Motor neuron (in vitro differentiated cells): Measurements from ENCODE around the gene SLC25A19. TPM values are rescaled to one million over a fixed set of nuclear protein-coding genes. Genes with fewer than 3 reads are reported as not detected.
A peak's percentile ranks its signal among the peaks of the same experiment; 100 is the strongest.

Experiments
- ATAC-seq, 8 experiments: fragments of 200-7000 bp; cut with Tn5 transposase; replicated peaks in 6 of 8; 2 replicates each; pipeline ENCODE4 v1.8.0; 2021; ENCODE audit warnings: mild to moderate bottlenecking in 8 of 8, moderate library complexity in 8 of 8
- H3K27ac ChIP-seq, 2 donors: fragments of 250-450 bp; sonication (Bioruptor Pico); 2 replicates each; pipeline ENCODE4 v1.9.0; 2021; ENCODE audit warnings: antibody characterized with exemption in 2 of 2, mild to moderate bottlenecking in 2 of 2, moderate library complexity in 1 of 2
- H3K4me1 ChIP-seq, 2 donors: fragments of 250-450 bp; sonication (Bioruptor Pico); replicated peaks in 1 of 2; 2 replicates each; pipeline ENCODE4 v1.6.1; 2021; ENCODE audit warnings: antibody characterized with exemption in 2 of 2, mild to moderate bottlenecking in 2 of 2, moderate library complexity in 1 of 2
- H3K4me3 ChIP-seq, 5 donors: fragments of 250-450 bp; sonication (Bioruptor Pico); 2 replicates each; pipeline ENCODE4 v1.9.0; 2021; ENCODE audit warnings: antibody characterized with exemption in 5 of 5, mild to moderate bottlenecking in 5 of 5, moderate library complexity in 4 of 5
- WGBS, 10 experiments: fragments of 450-650 bp; shearing (Covaris generic); methylation state at CpG; one replicate each; pipeline ENCODE4 v1.0.0; 2022; 5-methylcytosine and 5-hydroxymethylcytosine counted together
- in situ Hi-C, 9 experiments: fragments of 400-800 bp; cut with MboI; loops; one replicate each; pipeline ENCODE4 v1.15.0; 2021; ENCODE audit warnings: low sequenced_read_pairs in 9 of 9, low pct_unique_long_range_greater_than_20kb in 2 of 9; ENCODE audit not compliant: unreplicated experiment in 9 of 9
- total RNA-seq, 8 experiments: library from RNA; unstranded; fragments of 300-600 nt; gene quantifications; 2 replicates each; pipeline versions ENCODE4 v1.2.3 to v1.2.4, GENCODE V29; 2022

SLC25A19 gene
- total RNA-seq, 8 experiments from 2014 or later: 3.7 to 17.9 (median 5.9) TPM

DNA sequence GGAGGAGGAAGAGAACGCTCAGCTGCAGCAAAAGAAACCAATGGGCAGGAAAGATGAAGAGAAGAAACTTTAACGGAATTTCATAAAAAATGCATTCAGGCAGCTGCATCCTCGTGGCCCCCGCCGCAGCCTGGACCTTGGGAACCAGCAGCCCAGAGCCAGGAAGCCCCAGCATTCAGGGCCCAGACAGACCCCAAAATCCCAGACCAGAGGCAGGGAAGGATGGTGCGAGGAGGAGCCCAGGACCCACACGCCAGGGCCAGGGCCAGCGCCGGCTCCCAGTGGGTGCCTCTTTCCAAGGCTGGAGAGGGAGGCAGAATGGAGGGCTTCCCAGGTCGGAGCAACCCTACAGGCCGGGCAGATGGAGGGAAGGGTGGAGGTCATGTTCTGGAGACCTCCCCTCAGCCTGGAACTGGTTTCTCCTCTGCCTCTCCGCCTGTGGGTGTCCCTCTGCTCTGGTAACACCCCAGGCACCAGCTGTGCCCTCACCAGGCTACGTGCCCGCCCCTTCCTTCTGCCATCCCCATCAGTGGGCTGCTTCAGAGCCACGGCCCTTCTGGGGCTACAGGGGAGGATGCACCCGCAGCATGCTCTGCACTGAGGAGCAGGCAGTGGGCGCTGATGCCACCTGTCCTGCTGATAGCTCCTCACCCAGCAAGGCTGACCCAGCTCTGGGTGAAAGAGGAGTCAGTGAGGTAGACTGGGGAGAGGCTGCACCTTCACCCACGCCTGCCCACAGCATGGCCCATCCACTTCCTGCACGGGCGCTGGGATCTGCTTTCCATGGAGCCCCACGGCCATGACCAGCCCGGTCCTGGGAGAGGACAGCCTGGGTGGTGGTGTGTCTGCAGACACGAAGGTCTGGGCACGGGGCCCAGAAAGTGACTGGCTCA is 17.0 kb downstream of the SLC25A19 start:
- ATAC-seq: no peak
- in situ Hi-C loops: no loop called here
- no peak overlapping the region for H3K27ac ChIP-seq
- H3K4me1 ChIP-seq: peaks cover 11 to 14% of the 10 kb centered on the region in 2 donors
- peak overlapping the region; percentile 62 to 90 (median 76) for H3K4me3 ChIP-seq
- WGBS, 10 experiments: 0 to 100% (median 67%) methylated on average over 1 to 7 of the region's 24 CpGs; no CpG with 5 or more reads in 1 of the 10 experiments

DNA sequence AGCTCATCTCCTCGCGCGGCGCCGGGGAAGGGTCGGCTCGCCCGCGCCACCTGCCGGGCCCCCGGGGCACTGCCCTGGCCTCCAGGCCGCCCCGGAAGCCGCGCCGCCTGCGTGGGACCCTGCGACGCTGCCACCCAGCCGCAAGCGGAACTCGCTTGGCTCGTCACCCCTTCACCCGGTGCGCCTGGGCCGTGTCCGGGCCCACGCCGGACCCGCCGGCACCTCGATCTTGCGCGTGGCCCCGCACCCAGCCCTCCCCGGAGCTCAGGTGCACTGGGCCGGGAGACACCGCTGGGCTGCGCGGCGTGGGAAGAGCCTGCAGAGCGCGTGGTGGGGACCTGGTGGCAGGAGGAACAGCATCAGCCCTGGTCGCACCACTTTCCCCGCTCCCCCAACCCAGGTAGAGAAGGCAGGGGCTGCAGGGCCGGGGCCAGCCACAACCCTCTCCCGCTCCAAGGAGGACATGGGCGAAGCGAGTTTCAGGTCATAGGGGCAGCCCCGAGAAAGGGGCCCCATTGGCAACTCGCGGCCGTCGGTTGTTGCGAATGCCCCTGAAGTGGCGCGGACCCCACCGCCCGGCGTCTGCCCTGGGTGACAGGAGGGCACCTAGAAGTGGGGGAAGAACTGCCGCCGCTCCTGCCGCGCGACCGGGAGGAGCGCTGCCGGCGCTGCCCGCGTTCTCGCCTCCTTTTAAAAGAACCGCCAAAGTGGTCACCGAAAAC is 17.8 kb downstream of the SLC25A19 start:
- Histone ChIP-seq H3K4me1 (peaks cover 11 to 14% of the 10 kb centered on the region in 2 donors), H3K4me3 (peak overlapping the region; percentile 62 to 90 (median 76)), H3K27ac (peak overlapping the region; percentile 30 to 45)
- 0 to 7% (median 2%) methylated on average over 1 to 8 of the region's 74 CpGs; no CpG with 5 or more reads in 5 of the 10 experiments for WGBS, 10 experiments
- in situ Hi-C loops: no loop called here
- peak; percentile 73 to 87 (median 80) for ATAC-seq

DNA sequence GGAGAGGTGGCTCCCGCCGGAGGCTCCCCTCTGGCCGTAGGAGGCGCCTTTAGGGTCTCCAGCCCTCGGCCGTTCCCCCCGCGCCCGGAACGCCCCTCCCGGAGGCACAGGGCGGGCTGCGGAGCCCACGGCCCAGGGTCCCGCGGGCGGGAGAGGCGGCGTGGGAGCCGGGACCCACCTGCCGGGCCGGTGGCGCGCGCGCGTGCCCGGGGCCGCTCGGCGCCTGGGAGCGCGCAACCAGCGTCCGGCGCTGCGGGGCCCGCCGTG is 18.3 kb downstream of the SLC25A19 start, which contains the start of gene MIF4GD:
Gene MIF4GD, minus strand, starts transcription at position 266 of the 267 bp plus-strand sequence. CDS start 1,036 bp downstream, outside the sequence.
- Histone ChIP-seq H3K4me1 (peaks cover 11 to 14% of the 10 kb centered on the region in 2 donors), H3K4me3 (peak within 1 kb of the TSS; percentile 62 to 90 (median 76)), H3K27ac (peak within 1 kb of the TSS; percentile 67 to 71)
- no peak for ATAC-seq
- in situ Hi-C loops: no loop called here
- WGBS, 10 experiments: 0% methylated on average over 3 of the region's 39 CpGs; no CpG with 5 or more reads in 9 of the 10 experiments

DNA sequence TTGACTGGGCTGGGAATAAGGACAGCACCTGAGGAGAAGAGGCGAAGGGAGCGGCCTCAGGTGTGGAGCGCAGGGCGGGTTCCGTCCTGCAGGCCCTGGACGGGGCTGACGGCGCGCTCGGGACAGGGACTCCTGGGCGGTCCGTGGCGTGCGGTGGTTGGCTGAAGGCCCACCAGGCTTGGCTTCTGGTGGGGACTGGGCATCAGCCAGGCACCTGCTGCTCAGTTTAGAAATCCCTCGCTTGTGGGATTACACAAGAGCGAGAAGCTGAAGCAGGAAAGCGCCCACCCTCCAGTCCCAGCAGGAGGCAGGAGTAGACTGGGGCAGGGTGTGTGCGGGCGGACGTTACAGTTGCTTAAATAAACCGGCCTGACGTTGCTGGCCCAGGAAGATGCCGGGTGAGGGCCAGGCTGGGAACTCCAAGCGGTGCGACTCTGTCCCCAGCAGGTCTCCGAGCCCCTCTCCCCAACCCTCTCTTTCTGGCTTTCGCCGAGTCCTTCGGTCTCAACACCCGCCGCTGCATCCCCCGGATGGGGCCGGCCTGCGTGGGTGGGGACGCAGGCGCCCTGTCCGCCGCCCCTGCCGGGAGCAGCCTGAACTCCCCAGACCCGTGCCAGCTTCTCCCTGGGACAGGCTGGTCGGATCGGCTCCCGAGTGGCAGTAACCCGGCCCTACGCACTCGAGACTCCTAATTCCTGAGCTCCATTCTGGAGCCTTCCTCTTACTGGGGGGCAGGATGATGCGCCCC is 18.8 kb downstream of the SLC25A19 start:
- H3K4me3 ChIP-seq: peak overlapping the region; percentile 62 to 90 (median 76)
- peaks cover 11 to 14% of the 10 kb centered on the region in 2 donors for H3K4me1 ChIP-seq
- 0 to 4% (median 0%) methylated on average over 1 to 19 of the region's 47 CpGs; no CpG with 5 or more reads in 4 of the 10 experiments for WGBS, 10 experiments
- peak overlapping the region; percentile 67 to 71 for H3K27ac ChIP-seq
- peak; percentile 49 to 78 (median 61) for ATAC-seq
- in situ Hi-C loops: no loop called here

DNA sequence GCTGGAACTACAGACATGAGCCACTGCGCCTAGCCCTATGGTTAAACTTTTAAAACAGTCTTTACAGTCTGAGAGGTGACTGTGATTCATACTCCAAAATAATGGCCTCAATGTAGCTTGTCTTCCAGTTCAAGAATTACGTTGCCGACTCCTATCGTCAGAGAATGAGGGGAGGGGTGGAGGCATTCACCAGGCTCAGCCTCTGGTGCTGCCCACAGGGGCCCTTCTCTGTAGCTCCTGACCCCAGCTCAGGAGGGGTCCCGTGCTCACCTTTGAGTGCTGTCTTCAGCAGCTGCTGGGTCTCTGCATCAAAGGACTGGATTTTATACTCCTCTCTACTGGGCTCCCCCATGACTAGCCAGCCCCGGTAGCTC is 19.4 kb downstream of the SLC25A19 start:
- Histone ChIP-seq H3K27ac (peak overlapping the region; percentile 67 to 71), H3K4me1 (peaks cover 11 to 14% of the 10 kb centered on the region in 2 donors), H3K4me3 (peak overlapping the region; percentile 62 to 90 (median 76))
- ATAC-seq: no peak
- in situ Hi-C loops: no loop called here
- 0 to 100% (median 35%) methylated on average over 1 to 5 of the region's 6 CpGs; no CpG with 5 or more reads in 2 of the 10 experiments for WGBS, 10 experiments

DNA sequence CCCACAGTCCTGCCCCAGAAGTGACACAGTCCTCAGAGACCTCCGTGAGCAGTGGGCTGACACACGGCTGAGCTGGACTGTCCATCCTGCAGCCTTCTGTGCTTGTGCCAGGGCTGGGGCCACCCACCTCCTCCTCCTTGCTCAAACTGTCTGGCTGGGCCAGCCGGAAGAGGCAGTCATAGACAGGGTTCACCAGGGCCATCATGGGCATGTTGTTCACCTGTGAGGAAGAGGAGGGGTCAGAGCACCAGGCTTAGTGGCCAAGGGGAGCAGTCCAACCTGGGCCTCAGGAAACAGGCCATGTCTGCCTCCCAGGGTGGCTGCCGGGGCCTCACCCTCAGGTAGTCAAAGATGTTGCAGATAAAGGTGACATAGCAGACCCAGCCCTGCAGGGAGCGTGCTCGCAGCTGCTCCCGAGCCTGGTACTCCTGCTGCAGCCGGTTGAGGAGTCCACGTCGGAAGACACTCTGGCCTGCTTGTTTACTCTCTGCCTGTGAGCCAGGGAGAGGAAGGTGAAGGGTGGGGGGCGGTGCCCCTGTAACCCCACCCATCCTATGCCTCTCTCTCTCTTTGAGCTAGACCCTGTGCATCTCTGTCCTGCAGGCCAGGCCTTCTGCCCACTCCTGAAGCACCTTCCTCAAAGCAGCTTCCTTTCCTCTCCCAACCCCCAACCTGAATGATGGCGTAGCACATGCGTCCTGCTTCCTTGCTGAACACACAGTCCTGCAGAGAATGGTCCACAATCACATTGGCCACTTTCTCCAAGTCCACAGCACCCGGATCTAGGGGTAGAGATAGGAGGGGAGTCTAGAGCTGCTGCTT is 21.6 kb downstream of the SLC25A19 start:
- Histone ChIP-seq H3K4me3 (no peak overlapping the region), H3K4me1 (peaks cover 14 to 18% of the 10 kb centered on the region in 2 donors), H3K27ac (peak overlapping the region in 1 of 2 donors; percentile 20)
- 20 to 80% (median 49%) methylated on average over 1 to 6 of the region's 14 CpGs; no CpG with 5 or more reads in 1 of the 10 experiments for WGBS, 10 experiments
- in situ Hi-C loops: no loop called here
- no peak for ATAC-seq

DNA sequence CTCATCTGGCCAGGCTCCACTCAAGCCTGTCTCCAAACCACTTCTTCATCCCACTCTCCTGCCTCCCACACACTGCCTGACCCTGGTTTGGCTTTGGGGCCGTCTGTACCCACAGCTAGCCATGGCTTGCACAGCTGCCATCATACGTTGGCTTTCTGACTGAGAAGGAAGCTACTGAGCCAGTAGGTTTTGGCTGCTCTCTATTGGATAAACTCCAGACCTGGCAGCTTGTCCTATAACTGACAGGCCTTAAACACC is 22.2 kb downstream of the SLC25A19 start:
- Histone ChIP-seq H3K4me1 (peaks cover 14 to 17% of the 10 kb centered on the region in 2 donors), H3K4me3 (no peak overlapping the region), H3K27ac (no peak overlapping the region)
- ATAC-seq: no peak
- in situ Hi-C loops: no loop called here
- 60 to 100% (median 89%) methylated on average over 1 to 2 of the region's 2 CpGs; no CpG with 5 or more reads in 6 of the 10 experiments for WGBS, 10 experiments

DNA sequence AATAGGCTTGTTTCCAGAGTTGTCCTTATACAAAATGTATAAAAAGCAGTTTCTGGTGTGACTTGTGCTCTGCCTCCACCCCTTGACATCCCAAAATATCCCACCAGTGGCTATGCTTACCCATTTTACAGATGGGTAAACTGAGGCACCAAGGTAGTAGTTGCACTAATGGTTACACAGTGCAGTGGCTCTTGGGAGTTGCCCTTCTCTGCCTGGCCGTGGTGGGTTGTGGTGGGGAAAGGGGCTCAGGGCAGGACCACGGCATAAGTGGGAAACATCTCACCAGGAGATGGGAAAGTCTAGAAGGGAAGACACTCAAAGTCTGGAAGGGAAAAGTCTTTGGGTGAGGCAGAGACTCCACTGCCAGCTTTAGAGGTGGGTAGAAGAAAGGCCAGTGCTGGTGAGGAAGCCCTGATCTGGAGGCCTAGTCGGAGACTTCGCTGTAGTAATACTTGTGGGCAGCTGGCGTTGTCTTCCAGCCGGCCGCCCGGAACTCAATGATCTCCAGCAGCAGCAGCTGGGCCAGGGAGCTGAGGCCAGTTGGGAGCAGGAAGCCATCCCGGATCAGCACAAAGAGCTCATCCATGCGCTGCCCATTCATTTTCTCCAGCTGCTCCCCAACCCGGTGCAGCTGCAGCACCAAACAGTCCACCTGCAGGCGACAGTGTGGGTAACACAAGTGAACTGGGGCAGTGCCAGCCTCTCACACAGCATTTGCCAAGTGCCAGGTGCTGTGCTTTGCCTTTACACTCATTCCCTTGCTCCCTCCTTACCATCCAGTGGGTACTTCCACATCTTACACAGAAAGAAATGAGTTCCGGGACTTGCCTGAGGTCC is 22.7 kb downstream of the SLC25A19 start:
- H3K4me3 ChIP-seq: no peak overlapping the region
- 83 to 100% (median 96%) methylated on average over 1 to 9 of the region's 13 CpGs; no CpG with 5 or more reads in 3 of the 10 experiments for WGBS, 10 experiments
- no peak for ATAC-seq
- peaks cover 11 to 15% of the 10 kb centered on the region in 2 donors for H3K4me1 ChIP-seq
- H3K27ac ChIP-seq: no peak overlapping the region
- in situ Hi-C loops: no loop called here

DNA sequence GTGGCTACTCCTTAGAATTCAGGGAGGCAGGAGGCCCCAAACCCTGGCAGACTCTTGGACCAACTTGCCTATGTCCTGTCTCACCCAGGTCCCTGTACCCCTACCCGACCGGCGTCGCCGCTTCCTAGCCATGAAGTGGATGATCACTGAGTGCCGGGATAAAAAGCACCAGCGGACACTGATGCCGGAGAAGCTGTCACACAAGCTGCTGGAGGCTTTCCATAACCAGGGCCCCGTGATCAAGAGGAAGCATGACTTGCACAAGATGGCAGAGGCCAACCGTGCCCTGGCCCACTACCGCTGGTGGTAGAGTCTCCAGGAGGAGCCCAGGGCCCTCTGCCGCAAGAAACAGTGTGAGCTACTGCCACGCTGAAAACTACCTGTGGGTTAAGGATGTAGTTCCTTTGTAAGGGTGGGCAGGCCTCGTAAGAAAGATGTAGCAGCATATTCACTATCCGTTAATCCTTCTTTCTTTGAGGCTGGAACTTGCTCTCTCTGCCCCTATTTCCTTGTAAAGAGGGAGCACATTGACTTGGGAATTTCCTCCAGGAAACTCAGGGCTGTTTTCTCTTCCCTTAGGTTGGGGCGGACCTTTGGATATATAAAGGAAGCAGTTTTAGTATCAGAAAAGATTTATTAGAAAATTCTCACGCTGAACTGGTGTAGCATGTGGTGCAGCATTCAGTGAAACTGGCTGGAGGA is 23.5 kb downstream of the SLC25A19 start:
- H3K27ac ChIP-seq: no peak overlapping the region
- in situ Hi-C loops: no loop called here
- peaks cover 11 to 15% of the 10 kb centered on the region in 2 donors for H3K4me1 ChIP-seq
- ATAC-seq: no peak
- no peak overlapping the region for H3K4me3 ChIP-seq
- WGBS, 10 experiments: 20 to 100% (median 92%) methylated on average over 1 to 8 of the region's 17 CpGs

DNA sequence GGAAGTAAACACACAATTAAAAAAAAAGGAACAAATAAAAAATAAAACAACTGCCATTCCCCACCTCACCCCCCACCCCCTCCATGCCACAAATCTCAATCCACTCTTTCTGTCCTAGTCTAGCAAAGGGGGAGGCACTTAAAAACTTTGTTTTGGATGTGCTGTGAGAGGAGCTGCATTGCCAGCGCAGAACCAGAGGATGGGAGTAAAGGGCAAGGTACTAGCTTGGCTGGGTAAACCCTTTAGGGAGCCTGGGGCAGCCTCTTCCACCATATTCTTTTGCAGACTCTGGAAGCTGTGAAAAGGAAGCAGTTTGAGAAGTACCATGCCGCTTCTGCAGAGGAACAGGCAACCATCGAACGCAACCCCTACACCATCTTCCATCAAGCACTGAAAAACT is 26.2 kb downstream of the SLC25A19 start:
- Histone ChIP-seq H3K27ac (no peak overlapping the region), H3K4me3 (peak overlapping the region in 2 of 5 donors; percentile 91 to 97), H3K4me1 (peaks cover 12 to 15% of the 10 kb centered on the region in 2 donors)
- in situ Hi-C loops: no loop called here
- no peak for ATAC-seq
- 84 to 100% (median 100%) methylated on average over 1 to 3 of the region's 4 CpGs; no CpG with 5 or more reads in 5 of the 10 experiments for WGBS, 10 experiments

DNA sequence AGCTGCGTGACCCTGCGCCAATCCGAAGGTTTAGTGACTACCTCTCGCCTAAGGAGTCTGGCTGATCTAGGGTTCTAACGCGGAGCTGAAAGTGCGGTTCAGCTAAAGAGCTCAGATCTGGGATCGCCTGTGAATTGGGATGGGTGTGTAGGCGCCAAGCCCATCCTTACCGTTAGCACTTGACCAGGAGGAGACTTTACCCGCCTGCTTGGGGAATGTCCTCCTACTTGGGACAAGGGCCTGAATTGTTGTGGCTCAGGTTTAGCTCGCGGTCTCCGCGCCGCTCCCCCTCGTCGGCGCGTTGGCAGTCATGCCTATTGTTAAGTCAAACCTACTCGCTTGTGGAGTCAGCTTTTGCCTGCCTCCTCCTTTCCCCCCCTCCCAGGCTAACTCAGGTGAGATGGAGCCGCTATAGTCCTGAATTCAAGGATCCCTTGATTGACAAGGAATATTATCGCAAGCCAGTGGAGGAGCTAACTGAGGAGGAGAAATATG is 27.1 kb downstream of the SLC25A19 start:
- ATAC-seq: peak in 4 of 8 experiments; percentile 1 to 50 (median 25)
- WGBS, 10 experiments: 0 to 1% (median 0%) methylated on average over 1 to 15 of the region's 23 CpGs; no CpG with 5 or more reads in 5 of the 10 experiments
- in situ Hi-C loops: no loop called here
- Histone ChIP-seq H3K4me1 (peaks cover 11 to 12% of the 10 kb centered on the region in 2 donors), H3K27ac (peak overlapping the region; percentile 100), H3K4me3 (peak overlapping the region; percentile 80 to 97 (median 91))
